Activated naive CD4-positive, alpha-beta T cell treated with anti-CD3 and anti-CD28 coated beads, Interleukin-2, amount 50 U/mL, for 24 hours (primary cell): ENCODE results near the gene ARID3A.

Source experiments
- H3K27ac Mint-ChIP-seq: one replicate; pipeline ENCODE4 v1.8.0; 2021; ENCODE audit warnings: mild to moderate bottlenecking, mixed read lengths
- H3K27me3 Mint-ChIP-seq: one replicate; pipeline ENCODE4 v1.8.0; 2021; ENCODE audit warnings: mixed read lengths
- H3K36me3 Mint-ChIP-seq: one replicate; pipeline ENCODE4 v1.8.0; 2021; ENCODE audit warnings: mixed read lengths
- H3K4me1 Mint-ChIP-seq: one replicate; pipeline ENCODE4 v1.8.0; 2021; ENCODE audit warnings: mixed read lengths
- H3K4me3 Mint-ChIP-seq: one replicate; pipeline ENCODE4 v1.8.0; 2021; ENCODE audit warnings: mild to moderate bottlenecking, mixed read lengths
- H3K9me3 Mint-ChIP-seq: one replicate; pipeline ENCODE4 v1.8.0; 2021; ENCODE audit warnings: mixed read lengths

ARID3A gene

GRCh38 chr19:932648-933552, 7.1 kb downstream of the ARID3A start:
- Mint-ChIP-seq H3K27me3 (no peaks in the 10 kb centered on the region), H3K9me3 (no peaks in the 10 kb centered on the region), H3K27ac (no peak overlapping the region), H3K4me3 (peak overlapping the region; percentile 75), H3K36me3 (no peaks in the 10 kb centered on the region), H3K4me1 (peaks cover 15% of the 10 kb centered on the region)

- H3K4me1 Mint-ChIP-seq, result peaks cover 19% of the 10 kb centered on the region
- H3K27me3 Mint-ChIP-seq, result no peaks in the 10 kb centered on the region
- H3K36me3 Mint-ChIP-seq, result no peaks in the 10 kb centered on the region
- no peak overlapping the region for H3K27ac Mint-ChIP-seq
- no peak overlapping the region for H3K4me3 Mint-ChIP-seq
- no peaks in the 10 kb centered on the region for H3K9me3 Mint-ChIP-seq
Observed at GRCh38 chr19:933553-933882, 7.7 kb downstream of the ARID3A start.

- H3K4me3 Mint-ChIP-seq, result no peak overlapping the region
- no peaks in the 10 kb centered on the region for H3K9me3 Mint-ChIP-seq
- no peaks in the 10 kb centered on the region for H3K36me3 Mint-ChIP-seq
- peaks cover 21% of the 10 kb centered on the region for H3K4me1 Mint-ChIP-seq
- no peak overlapping the region for H3K27ac Mint-ChIP-seq
- H3K27me3 Mint-ChIP-seq, result no peaks in the 10 kb centered on the region
Observed at GRCh38 chr19:934197-934840, 8.5 kb downstream of the ARID3A start.

- no peaks in the 10 kb centered on the region for H3K9me3 Mint-ChIP-seq
- H3K27me3 Mint-ChIP-seq, result no peaks in the 10 kb centered on the region
- no peaks in the 10 kb centered on the region for H3K36me3 Mint-ChIP-seq
Observed at GRCh38 chr19:934865-935479, 9.1 kb downstream of the ARID3A start.

GRCh38 chr19:936175-936546, 10.3 kb downstream of the ARID3A start:
- no peak overlapping the region for H3K27ac Mint-ChIP-seq
- H3K4me1 Mint-ChIP-seq, result peaks cover 34% of the 10 kb centered on the region
- H3K36me3 Mint-ChIP-seq, result no peaks in the 10 kb centered on the region
- H3K9me3 Mint-ChIP-seq, result no peaks in the 10 kb centered on the region
- no peaks in the 10 kb centered on the region for H3K27me3 Mint-ChIP-seq
- no peak overlapping the region for H3K4me3 Mint-ChIP-seq

More at GRCh38 chr19:934865-935479, 9.1 kb downstream of the ARID3A start:
- H3K27ac Mint-ChIP-seq, result no peak overlapping the region
- peaks cover 27% of the 10 kb centered on the region for H3K4me1 Mint-ChIP-seq
- no peak overlapping the region for H3K4me3 Mint-ChIP-seq

- H3K36me3 Mint-ChIP-seq, result no peaks in the 10 kb centered on the region
- H3K27ac Mint-ChIP-seq, result peak overlapping the region; percentile 7
- H3K4me3 Mint-ChIP-seq, result no peak overlapping the region
- H3K9me3 Mint-ChIP-seq, result no peaks in the 10 kb centered on the region
- peaks cover 36% of the 10 kb centered on the region for H3K4me1 Mint-ChIP-seq
- no peaks in the 10 kb centered on the region for H3K27me3 Mint-ChIP-seq
Observed at GRCh38 chr19:937259-937694, 11.4 kb downstream of the ARID3A start.

GRCh38 chr19:938233-938923, 12.5 kb downstream of the ARID3A start:
- no peaks in the 10 kb centered on the region for H3K36me3 Mint-ChIP-seq
- no peaks in the 10 kb centered on the region for H3K27me3 Mint-ChIP-seq
- H3K9me3 Mint-ChIP-seq, result no peaks in the 10 kb centered on the region
- H3K4me3 Mint-ChIP-seq, result peak overlapping the region; percentile 30
- H3K27ac Mint-ChIP-seq, result peak overlapping the region; percentile 2
- H3K4me1 Mint-ChIP-seq, result peaks cover 31% of the 10 kb centered on the region

- no peaks in the 10 kb centered on the region for H3K36me3 Mint-ChIP-seq
- peaks cover 31% of the 10 kb centered on the region for H3K4me1 Mint-ChIP-seq
- no peaks in the 10 kb centered on the region for H3K9me3 Mint-ChIP-seq
- peak overlapping the region; percentile 26 for H3K4me3 Mint-ChIP-seq
- no peaks in the 10 kb centered on the region for H3K27me3 Mint-ChIP-seq
- H3K27ac Mint-ChIP-seq, result no peak overlapping the region
Observed at GRCh38 chr19:939439-939838, 13.6 kb downstream of the ARID3A start.

GRCh38 chr19:939922-940321, 14.1 kb downstream of the ARID3A start:
- no peaks in the 10 kb centered on the region for H3K9me3 Mint-ChIP-seq
- peak overlapping the region; percentile 82 for H3K27ac Mint-ChIP-seq
- H3K36me3 Mint-ChIP-seq, result no peaks in the 10 kb centered on the region
- peak overlapping the region; percentile 84 for H3K4me3 Mint-ChIP-seq
- no peaks in the 10 kb centered on the region for H3K27me3 Mint-ChIP-seq
- peaks cover 31% of the 10 kb centered on the region for H3K4me1 Mint-ChIP-seq

- H3K9me3 Mint-ChIP-seq, result no peaks in the 10 kb centered on the region
- H3K4me3 Mint-ChIP-seq, result peak overlapping the region; percentile 84
- peaks cover 31% of the 10 kb centered on the region for H3K4me1 Mint-ChIP-seq
- peak overlapping the region; percentile 82 for H3K27ac Mint-ChIP-seq
- H3K27me3 Mint-ChIP-seq, result no peaks in the 10 kb centered on the region
- no peaks in the 10 kb centered on the region for H3K36me3 Mint-ChIP-seq
Observed at GRCh38 chr19:940591-941291, 14.9 kb downstream of the ARID3A start.

- H3K27me3 Mint-ChIP-seq, result no peaks in the 10 kb centered on the region
- H3K4me1 Mint-ChIP-seq, result peaks cover 31% of the 10 kb centered on the region
- H3K27ac Mint-ChIP-seq, result no peak overlapping the region
- H3K9me3 Mint-ChIP-seq, result no peaks in the 10 kb centered on the region
- H3K4me3 Mint-ChIP-seq, result peak overlapping the region; percentile 79
- H3K36me3 Mint-ChIP-seq, result no peaks in the 10 kb centered on the region
Observed at GRCh38 chr19:941292-942132, 15.7 kb downstream of the ARID3A start.

GRCh38 chr19:942133-942645, 16.4 kb downstream of the ARID3A start:
- no peaks in the 10 kb centered on the region for H3K9me3 Mint-ChIP-seq
- peaks cover 28% of the 10 kb centered on the region for H3K4me1 Mint-ChIP-seq
- H3K27me3 Mint-ChIP-seq, result no peaks in the 10 kb centered on the region
- no peak overlapping the region for H3K27ac Mint-ChIP-seq
- H3K36me3 Mint-ChIP-seq, result no peaks in the 10 kb centered on the region
- H3K4me3 Mint-ChIP-seq, result no peak overlapping the region

GRCh38 chr19:943551-944170, 17.8 kb downstream of the ARID3A start:
- Mint-ChIP-seq H3K27ac (no peak overlapping the region), H3K4me1 (peaks cover 20% of the 10 kb centered on the region), H3K36me3 (no peaks in the 10 kb centered on the region), H3K27me3 (no peaks in the 10 kb centered on the region), H3K4me3 (no peak overlapping the region), H3K9me3 (no peaks in the 10 kb centered on the region)

GRCh38 chr19:944171-944567, 18.3 kb downstream of the ARID3A start:
- no peaks in the 10 kb centered on the region for H3K27me3 Mint-ChIP-seq
- no peak overlapping the region for H3K27ac Mint-ChIP-seq
- H3K9me3 Mint-ChIP-seq, result no peaks in the 10 kb centered on the region
- H3K4me3 Mint-ChIP-seq, result no peak overlapping the region
- no peaks in the 10 kb centered on the region for H3K36me3 Mint-ChIP-seq
- peaks cover 20% of the 10 kb centered on the region for H3K4me1 Mint-ChIP-seq
